Dermis blood vessel endothelial cell (primary cell): ENCODE data around the gene MTMR12. TPM values are rescaled to one million over a fixed set of nuclear protein-coding genes. Genes with fewer than 3 reads are reported as not detected.
A peak's percentile ranks its signal among the peaks of the same experiment; 100 is the strongest.
"Not testable (repeated sequence)": the region's sequence is repeated elsewhere in the genome, so short reads cannot be mapped to it uniquely, and the experiment has no call there.

Source experiments
- DNase-seq: peaks from one replicate; pipeline ENCODE4 v3.0.0; 2010
- total RNA-seq: library from RNA; depleted of rRNA; stranded (reverse); fragments of >200 nt; gene quantifications from 2 replicates; pipeline ENCODE4 v1.2.3, GENCODE V29; 2014

MTMR12 gene
- total RNA-seq, 1 donor from 2014 or later = 45.6 TPM

- DNase-seq = no peak
Measured at GRCh38 chr5:32230356-32231099, 82.2 kb downstream of the MTMR12 start.

DNA sequence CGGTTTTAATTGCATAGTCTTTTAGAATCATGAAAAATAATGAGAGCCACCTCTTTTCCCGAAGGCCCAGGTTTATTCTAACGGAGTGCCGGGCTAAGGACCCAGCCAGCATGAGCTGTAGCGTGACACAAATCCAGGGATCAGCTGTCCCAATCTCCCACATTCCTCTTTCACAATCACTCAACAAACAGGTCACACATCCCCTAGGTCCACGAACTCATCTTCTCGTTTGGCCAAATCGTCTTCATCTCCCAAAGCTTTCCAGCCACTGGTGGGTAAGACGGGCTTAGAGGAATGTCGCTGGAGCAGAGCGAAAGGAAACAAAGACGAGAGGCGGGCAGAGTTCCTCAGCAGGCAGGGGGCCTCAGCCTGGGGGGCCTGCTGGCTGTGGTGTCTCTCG, 83.2 kb downstream of the MTMR12 start:
- no peak for DNase-seq

- no peak for DNase-seq
Measured at GRCh38 chr5:32228816-32229215, 83.9 kb downstream of the MTMR12 start.

- no peak for DNase-seq
Measured at GRCh38 chr5:32225445-32225844, 87.3 kb downstream of the MTMR12 start.

- DNase-seq = no peak
Measured at GRCh38 chr5:32223972-32224609, 88.6 kb downstream of the MTMR12 start.

DNA sequence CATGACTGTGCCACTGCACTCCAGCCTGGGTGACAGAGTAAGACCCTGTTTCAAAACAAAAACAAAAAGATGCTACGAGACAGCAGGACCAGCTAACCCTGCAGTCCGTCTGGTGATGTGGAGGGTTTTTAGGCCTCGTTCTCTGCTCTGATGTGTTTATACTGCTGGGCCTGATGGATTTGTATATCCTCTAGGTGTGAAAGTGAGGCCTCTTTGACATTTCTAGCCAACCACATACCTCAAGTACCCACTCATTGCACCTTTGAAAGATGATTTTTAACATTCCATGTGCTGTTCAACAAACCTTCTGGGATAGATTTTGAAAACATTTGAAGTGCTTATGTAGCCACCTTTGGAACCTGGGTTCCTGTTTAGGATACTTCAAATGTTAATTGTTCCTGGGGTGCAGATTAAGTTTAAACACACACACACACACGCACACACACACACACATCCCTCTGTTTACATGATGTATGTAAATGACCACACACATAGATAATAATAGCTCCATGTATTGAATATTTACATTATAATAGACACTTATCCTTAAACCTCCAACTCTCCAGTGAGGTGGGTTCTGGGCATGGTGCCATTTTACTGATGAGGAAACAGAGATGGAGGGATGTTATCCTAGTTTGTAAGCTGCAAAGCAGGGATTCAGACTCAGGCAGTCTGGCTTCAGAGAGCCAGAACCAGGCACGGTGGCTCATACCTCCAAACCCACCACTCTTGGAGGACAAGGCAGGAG, 89.8 kb downstream of the MTMR12 start:
- no peak for DNase-seq

GRCh38 chr5:32217886-32218396, 94.8 kb downstream of the MTMR12 start:
- DNase-seq = peak; percentile 29

DNA sequence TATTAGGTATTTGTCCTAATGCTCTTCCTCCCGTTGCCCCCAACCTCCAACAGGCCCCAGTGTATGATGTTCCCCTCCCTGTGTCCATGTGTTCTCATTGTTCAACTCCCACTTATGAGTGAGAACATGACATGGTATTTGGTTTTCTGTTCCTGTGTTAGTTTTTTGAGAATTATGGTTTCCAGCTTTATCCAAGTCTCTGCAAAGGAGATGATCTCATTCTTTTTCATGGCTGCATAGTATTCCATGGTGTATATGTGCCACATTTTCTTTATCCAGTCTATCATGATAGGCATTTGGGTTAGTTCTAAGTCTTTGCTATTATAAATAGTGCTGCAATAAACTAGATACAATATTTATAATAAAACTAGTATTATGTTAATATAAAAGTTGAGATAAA, 98.4 kb downstream of the MTMR12 start:
- DNase-seq = not testable (repeated sequence)

- no peak for DNase-seq
Measured at GRCh38 chr5:32210151-32210550, 102.6 kb downstream of the MTMR12 start.

- DNase-seq = not testable (repeated sequence)
Measured at GRCh38 chr5:32208837-32209236, 103.9 kb downstream of the MTMR12 start.

DNA sequence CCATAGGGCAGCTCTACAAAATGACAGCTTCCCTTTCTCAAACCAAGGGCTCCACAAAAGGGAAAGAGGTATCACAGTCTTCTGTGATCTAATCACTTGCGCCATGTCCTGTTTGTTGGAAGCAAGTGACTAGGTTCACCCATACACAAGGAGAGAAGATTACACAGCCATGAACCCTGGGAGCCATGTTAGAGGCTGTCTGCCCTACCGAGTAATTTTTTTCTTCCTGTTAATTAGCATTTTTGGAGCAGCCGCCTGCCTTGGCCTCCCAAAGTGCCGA, 105.4 kb downstream of the MTMR12 start:
- DNase-seq = no peak

DNA sequence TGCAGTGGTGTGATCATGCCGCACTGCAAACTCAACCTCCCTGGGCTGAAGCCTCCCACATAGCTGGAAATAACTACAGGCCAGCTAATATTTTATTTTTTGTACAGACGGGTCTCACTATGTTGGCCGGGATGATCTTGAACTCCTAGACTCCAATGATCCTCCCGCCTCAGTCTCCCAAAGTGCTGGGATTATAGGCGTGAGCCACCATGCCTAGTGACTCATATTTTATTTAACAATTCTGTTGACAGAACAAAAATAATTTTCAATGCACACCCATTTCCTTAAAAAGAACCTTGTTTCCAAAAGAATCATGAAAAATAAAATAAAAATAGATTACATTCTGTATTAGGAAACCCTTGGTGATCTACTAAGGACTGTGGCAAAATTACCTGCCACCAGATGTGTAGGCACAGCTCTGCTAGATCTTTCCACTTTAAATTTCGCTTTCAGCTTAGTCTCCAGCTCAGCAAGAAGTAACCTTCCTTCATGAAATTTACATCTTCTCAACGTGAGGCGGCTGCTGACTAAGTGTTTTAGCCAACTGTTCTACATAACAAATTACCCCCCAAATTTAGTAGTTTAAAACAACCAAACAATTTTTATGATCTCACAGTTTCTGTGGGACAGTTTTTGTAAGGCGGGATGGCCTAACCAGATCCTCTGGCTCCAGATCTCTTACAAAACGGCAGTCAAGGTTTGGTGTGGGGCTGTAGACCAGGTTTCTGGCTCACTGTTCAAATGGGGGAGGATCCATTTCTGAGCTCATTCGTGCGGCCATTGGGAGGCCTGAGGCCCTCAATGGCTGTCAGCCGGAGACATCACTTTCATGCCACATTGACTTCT, 106.0 kb downstream of the MTMR12 start:
- DNase-seq = no peak

DNA sequence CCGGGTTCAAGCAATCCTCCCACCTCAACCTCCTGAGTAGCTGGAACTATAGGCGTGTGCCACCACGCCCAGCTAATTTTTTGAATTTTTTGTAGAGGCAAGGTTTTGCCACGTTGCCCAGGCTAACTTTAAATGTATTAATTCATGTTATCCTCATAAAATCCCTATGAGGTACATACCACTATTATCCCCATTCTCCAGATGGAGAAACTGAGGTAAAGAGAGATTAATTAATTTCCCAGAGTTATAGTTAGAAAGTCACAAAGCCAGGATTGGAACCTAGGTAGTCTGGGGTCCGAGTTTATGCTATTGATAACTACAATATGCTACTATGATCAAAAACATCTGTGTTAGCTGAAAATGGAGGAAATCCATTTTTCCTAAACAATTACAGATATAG, 106.7 kb downstream of the MTMR12 start:
- no peak for DNase-seq

GRCh38 chr5:32202394-32202793, 110.3 kb downstream of the MTMR12 start:
- DNase-seq = no peak

DNA sequence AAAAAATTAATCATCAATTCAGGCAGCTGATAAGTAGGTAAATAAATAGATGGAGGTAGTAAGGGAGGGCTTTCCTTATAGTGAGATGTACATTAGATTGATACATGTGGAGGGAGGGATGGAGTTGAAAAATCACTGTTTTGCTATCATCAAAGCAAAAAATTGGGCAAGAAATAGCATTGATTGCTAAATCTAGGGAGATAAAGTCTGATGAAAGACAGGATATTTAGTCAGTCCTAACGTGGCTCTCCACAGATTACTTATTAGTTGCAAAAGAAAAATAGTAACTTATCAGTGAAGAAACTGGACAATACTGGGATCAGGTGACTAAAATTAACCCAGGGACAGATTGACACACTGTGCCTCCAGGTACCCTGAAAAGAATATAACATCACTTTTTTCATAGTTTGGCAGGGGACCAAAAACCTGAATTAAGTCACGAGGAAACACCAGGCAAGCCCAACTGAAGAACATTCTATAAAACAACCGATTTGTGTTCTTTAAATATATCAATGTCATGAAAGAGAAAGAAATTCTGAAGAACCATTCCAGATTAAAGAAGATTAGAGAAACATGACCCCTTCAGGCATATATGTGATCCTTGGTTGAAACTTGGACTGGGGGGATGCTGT, 111.5 kb downstream of the MTMR12 start:
- DNase-seq = no peak

DNA sequence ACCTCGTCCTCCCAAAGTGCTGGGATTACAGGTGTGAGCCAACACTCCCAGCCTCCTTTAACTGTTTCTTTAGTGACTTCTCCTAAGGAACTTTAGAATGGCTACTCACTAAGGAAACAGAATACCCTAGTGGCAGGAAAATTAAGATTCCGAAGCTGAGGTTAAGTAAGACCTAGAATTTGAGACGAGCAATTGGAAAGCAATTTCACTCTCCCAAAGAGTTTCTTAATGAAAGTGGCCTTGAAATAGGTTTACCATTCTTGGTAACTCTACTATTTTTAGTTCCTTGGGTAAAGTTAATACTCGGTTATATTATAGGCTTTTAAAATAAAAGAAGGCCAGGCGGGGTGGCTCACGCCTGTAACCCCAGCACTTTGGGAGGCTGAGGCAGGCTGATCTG, 115.7 kb downstream of the MTMR12 start:
- no peak for DNase-seq

DNA sequence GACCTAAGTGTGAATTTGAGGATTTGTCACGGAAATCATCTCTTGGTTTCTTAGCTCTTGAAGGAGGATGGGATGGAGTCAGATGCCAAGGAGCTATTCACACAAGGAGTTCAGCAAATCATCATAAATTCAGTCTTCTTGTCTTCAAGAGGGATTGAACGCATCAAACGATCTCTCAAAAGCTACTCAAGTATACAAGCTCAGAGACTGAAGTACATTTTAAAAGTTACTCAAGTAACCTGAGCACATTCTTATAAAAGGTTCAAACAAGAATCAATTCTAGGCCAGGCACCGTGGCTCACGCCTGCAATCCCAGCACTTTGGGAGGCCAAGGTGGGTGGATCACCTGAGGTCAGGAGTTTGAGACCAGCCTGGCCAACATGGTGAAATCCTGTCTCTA, 117.5 kb downstream of the MTMR12 start:
- DNase-seq = no peak

- peak; percentile 91 for DNase-seq
Measured at GRCh38 chr5:32193591-32193990, 119.1 kb downstream of the MTMR12 start.

- no peak for DNase-seq
Measured at GRCh38 chr5:32190095-32190494, 122.6 kb downstream of the MTMR12 start.

- no peak for DNase-seq
Measured at GRCh38 chr5:32187675-32188074, 125.1 kb downstream of the MTMR12 start.

- DNase-seq = no peak
Measured at GRCh38 chr5:32182463-32183063, 130.2 kb downstream of the MTMR12 start.
